ENCODE measurements around the gene OR13A1.
"Not testable (repeated sequence)": the region's sequence is repeated elsewhere in the genome, so short reads cannot be mapped to it uniquely, and the experiment has no call there.

The OR13A1 gene

DNA sequence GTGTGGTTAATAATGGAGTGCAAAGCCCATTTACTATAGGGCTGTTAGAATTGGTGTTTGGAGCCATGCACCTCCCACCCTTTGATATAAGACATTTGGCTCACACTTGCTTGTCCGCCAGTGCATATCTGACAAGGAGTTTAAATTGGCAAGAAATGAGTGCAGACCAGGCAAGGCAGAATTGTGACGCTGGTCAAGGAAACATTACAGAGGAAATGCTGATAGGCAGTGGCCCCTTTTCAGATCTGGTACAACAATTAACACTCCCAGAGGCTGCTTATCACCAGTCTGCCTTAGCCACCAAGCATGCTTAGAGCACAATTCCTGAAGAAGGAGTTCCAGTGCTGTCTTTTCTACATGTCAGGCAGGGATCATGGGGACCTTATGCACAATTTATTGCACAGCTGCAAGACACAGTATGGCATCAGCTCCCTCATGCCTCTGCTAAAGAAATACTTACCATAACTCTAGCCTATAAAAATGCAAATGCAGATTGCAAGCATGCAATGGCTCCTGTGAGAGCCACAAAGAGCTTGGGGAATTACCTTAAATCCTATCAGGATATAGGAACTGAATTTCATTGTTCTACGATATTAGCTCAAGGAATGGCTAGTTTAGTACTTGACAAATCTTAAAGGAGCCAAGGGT is 35.2 kb downstream of the OR13A1 start:
- Histone ChIP-seq H3K27ac (ENCODE audit: low read depth, low read length) (no peak overlapping the region), H3K9ac (ENCODE audit: low read length) (no peak overlapping the region), H3K4me3 (ENCODE audit: low read depth, low read length) (no peak overlapping the region), H3K9me3 (ENCODE audit: control insufficient read depth, insufficient read depth, low read depth, low read length) (peaks cover 2% of the 10 kb centered on the region; the same call in 1 of the 2 replicates), H3K36me3 (ENCODE audit: control insufficient read depth, insufficient read depth, low read length) (no peaks in the 10 kb centered on the region), H3K4me1 (ENCODE audit: control insufficient read depth, insufficient read depth, low read length) (peaks cover 12% of the 10 kb centered on the region), H3K27me3 (ENCODE audit: control insufficient read depth, insufficient read depth, low read length) (no peaks in the 10 kb centered on the region)

DNA sequence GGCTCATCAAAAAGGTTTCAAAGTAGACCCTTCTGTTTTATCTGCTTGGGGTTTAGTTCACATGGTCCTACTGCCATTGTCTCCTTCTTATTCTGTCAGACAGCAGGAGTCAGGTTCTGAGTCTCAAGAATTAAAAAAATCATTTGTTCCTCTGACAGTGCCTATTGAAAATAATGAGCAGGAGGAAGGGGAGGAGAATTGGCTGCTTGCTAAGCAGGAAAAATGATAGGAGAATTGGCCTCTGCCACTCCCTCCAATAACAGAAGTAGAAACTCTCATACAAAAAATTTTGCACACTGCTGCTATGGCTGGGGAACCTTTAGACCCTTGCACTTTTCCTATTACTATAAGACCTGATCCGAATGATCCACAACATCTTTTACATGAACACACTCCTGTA is 35.7 kb downstream of the OR13A1 start:
- H3K4me1 ChIP-seq (ENCODE audit: control insufficient read depth, insufficient read depth, low read length), result peaks cover 12% of the 10 kb centered on the region
- no peaks in the 10 kb centered on the region for H3K36me3 ChIP-seq (ENCODE audit: control insufficient read depth, insufficient read depth, low read length)
- no peak overlapping the region for H3K9ac ChIP-seq (ENCODE audit: low read length)
- H3K9me3 ChIP-seq (ENCODE audit: control insufficient read depth, insufficient read depth, low read depth, low read length), result peaks cover 2% of the 10 kb centered on the region; the same call in 1 of the 2 replicates
- no peak overlapping the region for H3K4me3 ChIP-seq (ENCODE audit: low read depth, low read length)
- no peak overlapping the region for H3K27ac ChIP-seq (ENCODE audit: low read depth, low read length)
- no peaks in the 10 kb centered on the region for H3K27me3 ChIP-seq (ENCODE audit: control insufficient read depth, insufficient read depth, low read length)

DNA sequence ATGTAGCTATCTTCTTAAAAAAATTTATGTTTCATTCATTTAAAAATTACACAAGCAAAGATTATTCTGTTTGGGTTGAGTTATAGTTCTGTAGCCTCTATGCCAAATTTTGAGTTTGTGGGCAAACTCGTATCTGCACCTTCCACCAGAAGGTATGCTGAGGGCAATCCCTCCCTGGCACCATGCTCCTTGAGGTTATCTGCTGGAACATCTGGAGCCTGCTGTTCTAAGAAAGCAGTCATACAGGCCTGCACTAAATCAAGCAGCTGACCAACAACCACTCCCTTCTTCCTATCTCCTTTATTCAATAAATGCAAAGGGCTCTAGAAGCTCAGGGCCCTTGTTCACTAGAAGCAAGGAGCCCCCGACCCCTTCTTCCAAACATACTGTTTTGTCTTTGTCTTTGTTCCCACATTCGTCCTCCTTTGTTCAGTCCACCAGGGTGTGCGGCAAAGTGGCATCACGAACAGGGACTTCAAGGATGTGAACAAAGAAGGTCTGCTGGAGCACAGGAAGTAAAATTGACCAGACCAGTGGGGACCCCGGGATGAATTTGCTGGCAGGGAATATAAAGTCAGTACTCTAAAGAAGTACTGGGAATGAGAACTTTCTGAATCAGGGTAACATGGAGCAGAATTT is 36.4 kb downstream of the OR13A1 start:
- Histone ChIP-seq H3K4me1 (ENCODE audit: control insufficient read depth, insufficient read depth, low read length) (peaks cover 12% of the 10 kb centered on the region), H3K9ac (ENCODE audit: low read length) (no peak overlapping the region), H3K36me3 (ENCODE audit: control insufficient read depth, insufficient read depth, low read length) (no peaks in the 10 kb centered on the region), H3K27ac (ENCODE audit: low read depth, low read length) (no peak overlapping the region), H3K4me3 (ENCODE audit: low read depth, low read length) (no peak overlapping the region), H3K9me3 (ENCODE audit: control insufficient read depth, insufficient read depth, low read depth, low read length) (no peaks in the 10 kb centered on the region), H3K27me3 (ENCODE audit: control insufficient read depth, insufficient read depth, low read length) (no peaks in the 10 kb centered on the region)

GRCh38 chr10:45276146-45276545 is 39.3 kb downstream of the OR13A1 start:
- not testable (repeated sequence) for H3K4me3 ChIP-seq (ENCODE audit: low read depth, low read length)

GRCh38 chr10:45274364-45274763 is 41.0 kb downstream of the OR13A1 start:
- no peak overlapping the region for H3K9ac ChIP-seq (ENCODE audit: low read length)
- H3K4me1 ChIP-seq (ENCODE audit: control insufficient read depth, insufficient read depth, low read length), result peaks cover 3% of the 10 kb centered on the region; the same call in 1 of the 2 replicates
- no peak overlapping the region for H3K4me3 ChIP-seq (ENCODE audit: low read depth, low read length)
- H3K9me3 ChIP-seq (ENCODE audit: control insufficient read depth, insufficient read depth, low read depth, low read length), result no peaks in the 10 kb centered on the region
- no peaks in the 10 kb centered on the region for H3K36me3 ChIP-seq (ENCODE audit: control insufficient read depth, insufficient read depth, low read length)
- no peaks in the 10 kb centered on the region for H3K27me3 ChIP-seq (ENCODE audit: control insufficient read depth, insufficient read depth, low read length)
- no peak overlapping the region for H3K27ac ChIP-seq (ENCODE audit: low read depth, low read length)

More at GRCh38 chr10:45276146-45276545, 39.3 kb downstream of the OR13A1 start:
- H3K36me3 ChIP-seq (ENCODE audit: control insufficient read depth, insufficient read depth, low read length); H3K27ac ChIP-seq (ENCODE audit: low read depth, low read length); H3K27me3 ChIP-seq (ENCODE audit: control insufficient read depth, insufficient read depth, low read length); H3K9me3 ChIP-seq (ENCODE audit: control insufficient read depth, insufficient read depth, low read depth, low read length); H3K9ac ChIP-seq (ENCODE audit: low read length): not testable (repeated sequence)
- peaks cover 12% of the 10 kb centered on the region for H3K4me1 ChIP-seq (ENCODE audit: control insufficient read depth, insufficient read depth, low read length)

DNA sequence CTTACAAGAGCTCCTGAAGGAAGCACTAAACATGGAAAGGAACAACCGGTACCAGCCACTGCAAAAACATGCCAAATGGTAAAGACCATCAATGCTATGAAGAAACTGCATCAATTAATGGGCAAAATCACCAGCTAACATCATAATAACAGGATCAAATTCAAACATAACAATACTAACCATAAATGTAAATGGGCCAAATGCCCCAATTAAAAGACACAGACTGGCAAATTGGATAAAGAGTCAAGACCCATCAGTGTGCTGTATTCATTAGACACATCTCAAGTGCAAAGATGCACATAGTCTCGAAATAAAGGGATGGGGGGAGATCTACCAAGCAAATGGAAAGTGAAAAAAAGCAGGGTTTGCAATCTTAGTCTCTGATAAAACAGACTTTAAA is 47.6 kb downstream of the OR13A1 start:
- H3K27ac ChIP-seq (ENCODE audit: low read depth, low read length); H3K27me3 ChIP-seq (ENCODE audit: control insufficient read depth, insufficient read depth, low read length); H3K4me3 ChIP-seq (ENCODE audit: low read depth, low read length): not testable (repeated sequence)

GRCh38 chr10:45265996-45266395 is 49.4 kb downstream of the OR13A1 start:
- no peaks in the 10 kb centered on the region for H3K36me3 ChIP-seq (ENCODE audit: control insufficient read depth, insufficient read depth, low read length)
- H3K9ac ChIP-seq (ENCODE audit: low read length), result no peak overlapping the region
- H3K27ac ChIP-seq (ENCODE audit: low read depth, low read length), result no peak overlapping the region
- no peaks in the 10 kb centered on the region for H3K27me3 ChIP-seq (ENCODE audit: control insufficient read depth, insufficient read depth, low read length)
- H3K9me3 ChIP-seq (ENCODE audit: control insufficient read depth, insufficient read depth, low read depth, low read length), result 0 out of 2 replicates have a peak, but pooled peaks cover 3% of the 10 kb centered on the region
- H3K4me1 ChIP-seq (ENCODE audit: control insufficient read depth, insufficient read depth, low read length), result no peaks in the 10 kb centered on the region
- no peak overlapping the region for H3K4me3 ChIP-seq (ENCODE audit: low read depth, low read length)

More for the DNA sequence above, 47.6 kb downstream of the OR13A1 start:
- not testable (repeated sequence) for H3K9me3 ChIP-seq (ENCODE audit: control insufficient read depth, insufficient read depth, low read depth, low read length); H3K4me1 ChIP-seq (ENCODE audit: control insufficient read depth, insufficient read depth, low read length); H3K9ac ChIP-seq (ENCODE audit: low read length); H3K36me3 ChIP-seq (ENCODE audit: control insufficient read depth, insufficient read depth, low read length)

DNA sequence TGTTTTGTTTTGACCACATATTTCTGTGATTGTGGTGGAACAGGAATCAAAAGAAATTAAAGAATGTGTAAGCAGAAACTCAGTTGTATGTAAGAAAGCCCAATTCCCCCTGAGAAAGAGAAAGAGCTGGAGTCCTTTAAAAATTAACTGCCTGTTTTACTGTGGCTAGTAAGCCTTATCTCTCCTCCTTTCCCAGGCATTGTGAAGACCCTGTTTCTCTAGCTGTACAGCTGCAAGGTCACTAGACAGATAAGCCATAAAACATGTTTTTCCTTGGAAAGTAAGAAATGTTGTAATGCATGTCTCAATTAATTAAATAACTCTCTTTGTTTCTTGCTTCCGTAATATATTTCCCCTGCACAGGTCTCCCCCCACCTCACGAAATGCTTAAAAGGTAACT is 53.5 kb downstream of the OR13A1 start:
- H3K27ac ChIP-seq (ENCODE audit: low read depth, low read length), result no peak overlapping the region
- no peak overlapping the region for H3K4me3 ChIP-seq (ENCODE audit: low read depth, low read length)
- peaks cover 3% of the 10 kb centered on the region; the same call in 1 of the 2 replicates for H3K9me3 ChIP-seq (ENCODE audit: control insufficient read depth, insufficient read depth, low read depth, low read length)
- H3K27me3 ChIP-seq (ENCODE audit: control insufficient read depth, insufficient read depth, low read length), result no peaks in the 10 kb centered on the region
- no peak overlapping the region for H3K9ac ChIP-seq (ENCODE audit: low read length)
- no peaks in the 10 kb centered on the region for H3K4me1 ChIP-seq (ENCODE audit: control insufficient read depth, insufficient read depth, low read length)
- H3K36me3 ChIP-seq (ENCODE audit: control insufficient read depth, insufficient read depth, low read length), result no peaks in the 10 kb centered on the region

- Histone ChIP-seq H3K9ac (ENCODE audit: low read length) (no peak overlapping the region), H3K4me1 (ENCODE audit: control insufficient read depth, insufficient read depth, low read length) (no peaks in the 10 kb centered on the region), H3K27me3 (ENCODE audit: control insufficient read depth, insufficient read depth, low read length) (no peaks in the 10 kb centered on the region), H3K4me3 (ENCODE audit: low read depth, low read length) (no peak overlapping the region), H3K9me3 (ENCODE audit: control insufficient read depth, insufficient read depth, low read depth, low read length) (peaks cover 3% of the 10 kb centered on the region; the same call in 1 of the 2 replicates), H3K27ac (ENCODE audit: low read depth, low read length) (no peak overlapping the region), H3K36me3 (ENCODE audit: control insufficient read depth, insufficient read depth, low read length) (no peaks in the 10 kb centered on the region)
Observed at GRCh38 chr10:45261243-45261775, 54.1 kb downstream of the OR13A1 start.

DNA sequence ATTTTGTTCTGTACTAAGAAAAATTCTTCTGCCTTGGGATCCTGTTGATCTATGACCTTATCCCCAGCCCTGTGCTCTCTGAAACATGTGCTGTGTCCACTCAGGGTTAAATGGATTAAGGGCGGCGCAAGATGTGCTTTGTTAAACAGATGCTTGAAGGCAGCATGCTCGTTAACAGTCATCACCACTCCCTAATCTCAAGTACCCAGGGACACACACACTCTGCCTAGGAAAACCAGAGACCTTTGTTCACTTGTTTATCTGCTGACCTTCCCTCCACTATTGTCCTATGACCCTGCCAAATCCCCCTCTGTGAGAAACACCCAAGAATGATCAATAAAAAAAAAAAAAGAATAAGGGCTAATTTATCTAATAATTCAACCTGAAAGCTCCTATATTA is 54.8 kb downstream of the OR13A1 start:
- H3K9me3 ChIP-seq (ENCODE audit: control insufficient read depth, insufficient read depth, low read depth, low read length); H3K4me3 ChIP-seq (ENCODE audit: low read depth, low read length); H3K27ac ChIP-seq (ENCODE audit: low read depth, low read length); H3K36me3 ChIP-seq (ENCODE audit: control insufficient read depth, insufficient read depth, low read length); H3K27me3 ChIP-seq (ENCODE audit: control insufficient read depth, insufficient read depth, low read length); H3K9ac ChIP-seq (ENCODE audit: low read length); H3K4me1 ChIP-seq (ENCODE audit: control insufficient read depth, insufficient read depth, low read length): not testable (repeated sequence)

DNA sequence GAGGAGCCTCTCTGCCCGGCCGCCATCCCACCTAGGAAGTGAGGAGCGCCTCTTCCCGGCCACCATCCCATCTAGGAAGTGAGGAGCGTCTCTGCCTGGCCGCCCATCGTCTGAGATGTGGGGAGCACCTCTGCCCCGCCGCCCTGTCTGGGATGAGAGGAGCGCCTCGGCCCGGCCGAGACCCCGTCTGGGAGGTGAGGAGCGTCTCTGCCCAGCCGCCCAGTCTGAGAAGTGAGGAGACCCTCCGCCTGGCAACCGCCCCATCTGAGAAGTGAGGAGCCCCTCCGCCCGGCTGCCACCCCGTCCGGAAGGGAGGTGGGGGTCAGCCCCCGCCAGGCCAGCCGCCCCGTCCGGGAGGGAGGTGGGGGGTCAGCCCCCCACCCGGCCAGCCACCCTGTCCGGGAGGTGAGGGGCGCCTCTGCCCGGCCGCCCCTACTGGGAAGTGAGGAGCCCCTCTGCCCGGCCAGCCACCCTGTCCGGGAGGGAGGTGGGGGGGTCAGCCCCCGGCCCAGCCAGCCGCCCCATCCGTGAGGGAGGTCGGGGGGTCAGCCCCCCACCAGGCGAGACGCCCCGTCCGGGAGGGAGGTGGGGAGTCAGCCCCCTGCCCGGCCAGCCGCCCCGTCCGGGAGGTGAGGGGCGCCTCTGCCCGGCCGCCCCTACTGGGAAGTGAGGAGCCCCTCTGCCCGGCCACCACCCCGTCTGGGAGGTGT is 55.5 kb downstream of the OR13A1 start:
- H3K27me3 ChIP-seq (ENCODE audit: control insufficient read depth, insufficient read depth, low read length); H3K9ac ChIP-seq (ENCODE audit: low read length); H3K27ac ChIP-seq (ENCODE audit: low read depth, low read length); H3K36me3 ChIP-seq (ENCODE audit: control insufficient read depth, insufficient read depth, low read length); H3K9me3 ChIP-seq (ENCODE audit: control insufficient read depth, insufficient read depth, low read depth, low read length); H3K4me1 ChIP-seq (ENCODE audit: control insufficient read depth, insufficient read depth, low read length); H3K4me3 ChIP-seq (ENCODE audit: low read depth, low read length): not testable (repeated sequence)
